MM.1S (cell line): ENCODE data around the gene PSAT1.
A peak's percentile ranks its signal among the peaks of the same experiment; 100 is the strongest.

Source experiments
- DNase-seq: peaks from one replicate; pipeline ENCODE4 v3.0.0-alpha.2; 2015
- H2AFZ ChIP-seq: fragments of 300-600 bp; sonication (generic); 2 replicates; pipeline ENCODE4 v1.6.0; 2016; ENCODE audit warnings: antibody characterized with exemption, low read length
- H3F3A ChIP-seq: fragments of 300-600 bp; sonication (generic); 2 replicates; pipeline ENCODE4 v1.6.1; 2016; ENCODE audit warnings: mild to moderate bottlenecking, antibody characterized with exemption, low read length, moderate library complexity, mixed read lengths; ENCODE audit not compliant: insufficient read depth
- H3K27ac ChIP-seq: fragments of 300-600 bp; sonication (generic); 2 replicates; pipeline ENCODE4 v1.5.1; 2016; ENCODE audit warnings: mild to moderate bottlenecking, low read length
- H3K27me3 ChIP-seq: fragments of 300-600 bp; sonication (generic); replicated peaks from 2 replicates; pipeline ENCODE4 v1.6.0; 2016; ENCODE audit warnings: low read length; ENCODE audit not compliant: insufficient read depth
- H3K36me3 ChIP-seq: fragments of 300-600 bp; sonication (generic); replicated peaks from 2 replicates; pipeline ENCODE4 v1.6.1; 2016; ENCODE audit warnings: mild to moderate bottlenecking, low read length, mixed read lengths; ENCODE audit not compliant: insufficient read depth
- H3K4me1 ChIP-seq: fragments of 300-600 bp; sonication (generic); 2 replicates; pipeline ENCODE4 v1.6.1; 2016; ENCODE audit warnings: low read length, mixed read lengths
- H3K4me2 ChIP-seq: fragments of 300-600 bp; sonication (generic); 2 replicates; pipeline ENCODE4 v1.6.0; 2016; ENCODE audit warnings: low read depth, low read length
- H3K4me3 ChIP-seq: fragments of 300-600 bp; sonication (generic); 2 replicates; pipeline ENCODE4 v1.5.1; 2016; ENCODE audit warnings: low read length, mixed read lengths
- H3K79me2 ChIP-seq: fragments of 300-600 bp; sonication (generic); 2 replicates; pipeline ENCODE4 v1.6.1; 2016; ENCODE audit warnings: mixed run types, low read length, mixed read lengths
- H3K9ac ChIP-seq: fragments of 300-600 bp; sonication (generic); 2 replicates; pipeline ENCODE4 v1.6.1; 2016; ENCODE audit warnings: low read length, mixed read lengths
- H3K9me2 ChIP-seq: fragments of 300-600 bp; sonication (generic); replicated peaks from 2 replicates; pipeline ENCODE4 v1.6.1; 2016; ENCODE audit warnings: mild to moderate bottlenecking, low read length, mixed read lengths; ENCODE audit not compliant: insufficient read depth
- H3K9me3 ChIP-seq: fragments of 300-600 bp; sonication (generic); replicated peaks from 2 replicates; pipeline ENCODE4 v1.6.1; 2016; ENCODE audit warnings: mild to moderate bottlenecking, low read length, mixed read lengths; ENCODE audit not compliant: insufficient read depth
- H4K20me1 ChIP-seq: fragments of 300-600 bp; sonication (generic); 2 replicates; pipeline ENCODE4 v1.6.1; 2016; ENCODE audit warnings: mild to moderate bottlenecking, low read length, moderate library complexity, mixed read lengths; ENCODE audit not compliant: insufficient read depth
- CTCF ChIP-seq: fragments of 300-600 bp; sonication (generic); IDR thresholded peaks from 2 replicates; pipeline ENCODE4 v1.5.1; 2016; ENCODE audit warnings: antibody characterized with exemption, low read length, mixed read lengths
- EZH2 ChIP-seq: fragments of 300-600 bp; sonication (generic); optimal IDR thresholded peaks from 2 replicates; pipeline ENCODE3; 2017; ENCODE audit warnings: low read depth, mild to moderate bottlenecking, antibody characterized with exemption, low read length, mixed read lengths
- EZH2phosphoT487 ChIP-seq: fragments of 300-600 bp; sonication (generic); IDR thresholded peaks from 2 replicates; pipeline ENCODE4 v1.6.1; 2018; ENCODE audit warnings: antibody characterized with exemption, low read length

Gene PSAT1

GRCh38 chr9:78295177-78295575, 1.7 kb upstream of the PSAT1 start:
- Histone ChIP-seq H3K9me3 (no peaks in the 10 kb centered on the region), H3K27ac (no peak overlapping the region), H3K27me3 (no peaks in the 10 kb centered on the region), H3K4me1 (no peaks in the 10 kb centered on the region), H3K36me3 (no peaks in the 10 kb centered on the region), H3K9ac (no peak overlapping the region), H3K4me3 (no peak overlapping the region), H3F3A (no peaks in the 10 kb centered on the region), H3K4me2 (no peak overlapping the region), H3K79me2 (peaks cover 26% of the 10 kb centered on the region), H4K20me1 (no peaks in the 10 kb centered on the region), H2AFZ (no peak overlapping the region), H3K9me2 (no peaks in the 10 kb centered on the region)
- TF ChIP-seq EZH2phosphoT487 (no peak), CTCF (no peak), EZH2 (no peak)
- DNase-seq: no peak

- Histone ChIP-seq H3K9me3 (no peaks in the 10 kb centered on the region), H3K9me2 (no peaks in the 10 kb centered on the region), H3K4me1 (no peaks in the 10 kb centered on the region), H3K9ac (peak overlapping the region; percentile 80; the same call in 1 of the 2 replicates), H3K27me3 (no peaks in the 10 kb centered on the region), H3K27ac (no peak overlapping the region), H3K79me2 (peaks cover 28% of the 10 kb centered on the region), H4K20me1 (no peaks in the 10 kb centered on the region), H3K36me3 (no peaks in the 10 kb centered on the region), H2AFZ (peak overlapping the region; percentile 94; the same call in 1 of the 2 replicates), H3F3A (no peaks in the 10 kb centered on the region), H3K4me3 (no peak overlapping the region), H3K4me2 (peak overlapping the region; percentile 81; the same call in 1 of the 2 replicates)
- DNase-seq: no peak
- TF ChIP-seq CTCF (no peak), EZH2phosphoT487 (no peak), EZH2 (no peak)
These were observed 1.2 kb upstream of the PSAT1 start for GRCh38 chr9:78295731-78296130.

DNA sequence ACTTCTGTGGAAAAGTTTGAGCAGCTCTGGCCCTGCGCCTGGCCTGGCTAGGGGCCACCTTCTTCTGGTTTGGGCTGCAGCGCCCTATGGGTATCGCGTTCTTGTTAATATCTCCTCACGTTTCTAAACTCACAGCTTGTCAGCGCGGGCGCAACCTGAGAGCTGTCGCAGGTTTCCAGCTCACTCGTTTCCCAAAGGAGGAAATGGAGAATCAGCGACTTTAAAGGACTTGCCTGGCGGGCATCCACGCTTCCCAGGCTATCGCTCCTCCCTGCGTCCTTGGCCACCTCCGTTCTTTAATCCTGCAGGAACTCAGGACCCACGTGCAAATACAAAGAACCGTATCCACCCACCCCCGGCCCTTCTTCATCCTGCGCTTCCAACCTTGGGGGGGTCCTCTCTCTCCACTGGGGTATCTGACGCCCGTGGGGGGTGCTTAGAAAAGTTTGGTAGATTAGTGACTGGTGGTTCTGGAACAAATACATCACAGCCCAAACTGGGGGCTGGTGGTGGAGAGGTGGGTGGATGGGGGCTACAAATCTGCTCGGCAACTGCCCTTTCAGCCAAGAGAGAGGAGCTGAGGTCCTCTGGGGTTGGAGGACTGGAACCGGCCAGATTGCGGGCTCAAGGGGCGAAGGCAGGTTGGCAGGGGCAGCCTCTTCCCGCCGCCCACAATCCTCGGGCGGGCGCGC, 578 bp upstream of the PSAT1 start:
- Histone ChIP-seq H3K9me3 (no peaks in the 10 kb centered on the region), H3K4me2 (peak overlapping the region; percentile 81), H3F3A (no peaks in the 10 kb centered on the region), H3K4me3 (peak overlapping the region; percentile 84), H3K36me3 (no peaks in the 10 kb centered on the region; the same call in 1 of the 2 replicates), H3K4me1 (no peaks in the 10 kb centered on the region), H3K79me2 (peaks cover 35% of the 10 kb centered on the region), H3K9me2 (no peaks in the 10 kb centered on the region), H2AFZ (peak overlapping the region; percentile 94), H4K20me1 (no peaks in the 10 kb centered on the region), H3K27ac (peak overlapping the region; percentile 30; the same call in 1 of the 2 replicates), H3K9ac (peak overlapping the region; percentile 80; the same call in 1 of the 2 replicates), H3K27me3 (no peaks in the 10 kb centered on the region)
- TF ChIP-seq EZH2phosphoT487: no peak
- no peak for TF ChIP-seq EZH2
- no peak for TF ChIP-seq CTCF
- DNase-seq: no peak
